GM23248 (cell line): ENCODE data around the gene CUX1. TPM values are rescaled to one million over a fixed set of nuclear protein-coding genes. Genes with fewer than 3 reads are reported as not detected.

Source experiments
- DNase-seq: peaks from one replicate; pipeline ENCODE4 v3.0.0-alpha.2; 2015
- H2AFZ ChIP-seq: fragments of 200-600 bp; sonication (generic); 2 replicates; pipeline ENCODE4 v1.6.1; 2016; ENCODE audit warnings: antibody characterized with exemption
- H3F3A ChIP-seq: fragments of 200-600 bp; sonication (generic); 2 replicates; pipeline ENCODE4 v1.6.1; 2016; ENCODE audit warnings: mild to moderate bottlenecking, antibody characterized with exemption, mixed run types; ENCODE audit not compliant: insufficient read depth
- H3K27ac ChIP-seq: fragments of 200-600 bp; sonication (generic); 2 replicates; pipeline ENCODE4 v1.5.1; 2016; ENCODE audit warnings: mild to moderate bottlenecking
- H3K27me3 ChIP-seq: fragments of 200-600 bp; sonication (generic); replicated peaks from 2 replicates; pipeline ENCODE4 v1.6.1; 2016; ENCODE audit warnings: mild to moderate bottlenecking; ENCODE audit not compliant: insufficient read depth
- H3K36me3 ChIP-seq: fragments of 200-600 bp; sonication (generic); 2 replicates; pipeline ENCODE4 v1.6.1; 2016; ENCODE audit warnings: low read depth, mild to moderate bottlenecking
- H3K4me1 ChIP-seq: fragments of 200-600 bp; sonication (generic); 2 replicates; pipeline ENCODE4 v1.6.1; 2016; ENCODE audit warnings: mild to moderate bottlenecking; ENCODE audit not compliant: insufficient read depth
- H3K4me2 ChIP-seq: fragments of 200-600 bp; sonication (generic); one replicate; pipeline ENCODE4 v1.6.1; 2016; ENCODE audit warnings: mild to moderate bottlenecking; ENCODE audit not compliant: unreplicated experiment
- H3K4me3 ChIP-seq: fragments of 200-600 bp; sonication (generic); 2 replicates; pipeline ENCODE4 v1.5.1; 2016; ENCODE audit warnings: mild to moderate bottlenecking
- H3K79me2 ChIP-seq: fragments of 200-600 bp; sonication (generic); 2 replicates; pipeline ENCODE4 v1.6.1; 2016; ENCODE audit warnings: mild to moderate bottlenecking; ENCODE audit not compliant: insufficient read depth
- H3K9ac ChIP-seq: fragments of 200-600 bp; sonication (generic); 2 replicates; pipeline ENCODE4 v1.6.1; 2016; ENCODE audit warnings: mild to moderate bottlenecking
- H3K9me2 ChIP-seq: fragments of 200-600 bp; sonication (generic); 2 replicates; pipeline ENCODE4 v1.6.1; 2016; ENCODE audit warnings: mixed run types, mild to moderate bottlenecking, moderate library complexity; ENCODE audit not compliant: insufficient read depth
- H3K9me3 ChIP-seq: fragments of 200-600 bp; sonication (generic); one replicate; pipeline ENCODE4 v1.6.1; 2017; ENCODE audit warnings: low read depth
- H4K20me1 ChIP-seq: fragments of 200-600 bp; sonication (generic); 2 replicates; pipeline ENCODE4 v1.6.0; 2016; ENCODE audit not compliant: insufficient read depth
- EZH2 ChIP-seq: fragments of 200-600 bp; sonication (generic); IDR thresholded peaks from 2 replicates; pipeline ENCODE4 v1.6.1; 2018; ENCODE audit warnings: antibody characterized with exemption, mild to moderate bottlenecking; ENCODE audit not compliant: insufficient read depth, poor library complexity, severe bottlenecking
- EZH2phosphoT487 ChIP-seq: fragments of 200-600 bp; sonication (generic); IDR thresholded peaks from 2 replicates; pipeline ENCODE4 v1.6.1; 2018; ENCODE audit warnings: antibody characterized with exemption, moderate library complexity, mild to moderate bottlenecking, low read depth; ENCODE audit not compliant: insufficient read depth
- WGBS, 2 experiments: methylation state at CpG; one replicate each; pipeline ENCODE4 v1.1.6; 2015 to 2017; ENCODE audit warnings: low lambda C conversion rate in 2 of 2, low coverage in 1 of 2; ENCODE audit errors: missing lambda C conversion rate in 2 of 2; 5-methylcytosine and 5-hydroxymethylcytosine counted together
- in situ Hi-C: fragments of 300-500 bp; cut with MboI; formaldehyde crosslinking; loops from 2 replicates; pipeline ENCODE4 v1.15.0; 2020
- polyA plus RNA-seq: library from polyadenylated mRNA; unstranded; fragments of >200 nt; fragmentation: Nextera tagmentation; extraction: Ambion mirVana; gene quantifications from 2 replicates; pipeline ENCODE4 v1.2.1, GENCODE V29; 2016
- total RNA-seq: library from RNA; depleted of rRNA; stranded (reverse); fragments of >200 nt; shearing (Covaris generic); gene quantifications from 2 replicates; pipeline ENCODE4 v1.2.3, GENCODE V29; 2014

The CUX1 gene
- total and polyA plus RNA-seq, 2 experiments from 2014 or later: 30.2 to 34.9 TPM

- no peak overlapping the region for H3K4me3 ChIP-seq
- no peak overlapping the region for H3K27ac ChIP-seq
- no peaks in the 10 kb centered on the region for H3K27me3 ChIP-seq
- H3F3A ChIP-seq: no peaks in the 10 kb centered on the region
- no peak overlapping the region for H3K4me2 ChIP-seq
- no peaks in the 10 kb centered on the region for H3K4me1 ChIP-seq
- H2AFZ ChIP-seq: no peak overlapping the region
- H3K36me3 ChIP-seq: no peaks in the 10 kb centered on the region
- peaks cover 24% of the 10 kb centered on the region; the same call in 1 of the 2 replicates for H3K79me2 ChIP-seq
- TF ChIP-seq EZH2 (no peak), EZH2phosphoT487 (no peak)
- H3K9ac ChIP-seq: no peak overlapping the region
- H3K9me3 ChIP-seq: no peaks in the 10 kb centered on the region
- DNase-seq: no peak
- WGBS, 2 experiments: 92 to 96% methylated on average over 15 of the region's 15 CpGs
- H4K20me1 ChIP-seq: no peaks in the 10 kb centered on the region
- in situ Hi-C loops: no loop called here
- H3K9me2 ChIP-seq: no peaks in the 10 kb centered on the region
These were observed 97.6 kb downstream of the CUX1 start for GRCh38 chr7:101915000-101915399.

GRCh38 chr7:101916041-101916800 is 98.8 kb downstream of the CUX1 start:
- no peaks in the 10 kb centered on the region for H3K36me3 ChIP-seq
- WGBS, 2 experiments: 97 to 98% methylated on average over 31 of the region's 31 CpGs
- H3K4me2 ChIP-seq: no peak overlapping the region
- no peak overlapping the region for H3K27ac ChIP-seq
- H3K79me2 ChIP-seq: peaks cover 33% of the 10 kb centered on the region
- no peak overlapping the region for H2AFZ ChIP-seq
- in situ Hi-C loops: no loop called here
- H3K9ac ChIP-seq: no peak overlapping the region
- no peaks in the 10 kb centered on the region for H4K20me1 ChIP-seq
- H3K9me3 ChIP-seq: no peaks in the 10 kb centered on the region
- no peak for TF ChIP-seq EZH2phosphoT487
- no peak for TF ChIP-seq EZH2
- DNase-seq: no peak
- no peak overlapping the region for H3K4me3 ChIP-seq
- no peaks in the 10 kb centered on the region for H3K4me1 ChIP-seq
- no peaks in the 10 kb centered on the region for H3K27me3 ChIP-seq
- H3F3A ChIP-seq: no peaks in the 10 kb centered on the region
- no peaks in the 10 kb centered on the region for H3K9me2 ChIP-seq

- H3K36me3 ChIP-seq: no peaks in the 10 kb centered on the region
- no peaks in the 10 kb centered on the region for H3K9me2 ChIP-seq
- TF ChIP-seq EZH2phosphoT487 (no peak), EZH2 (no peak)
- no peaks in the 10 kb centered on the region for H4K20me1 ChIP-seq
- H3K79me2 ChIP-seq: peaks cover 37% of the 10 kb centered on the region
- in situ Hi-C loops: no loop called here
- DNase-seq: no peak
- H3K9me3 ChIP-seq: no peaks in the 10 kb centered on the region
- WGBS, 2 experiments: 92 to 95% methylated on average over 14 to 15 of the region's 15 CpGs
- H3K4me2 ChIP-seq: no peak overlapping the region
- H3K4me3 ChIP-seq: no peak overlapping the region
- no peaks in the 10 kb centered on the region for H3K27me3 ChIP-seq
- no peaks in the 10 kb centered on the region for H3F3A ChIP-seq
- H3K4me1 ChIP-seq: no peaks in the 10 kb centered on the region
- H3K9ac ChIP-seq: no peak overlapping the region
- no peak overlapping the region for H2AFZ ChIP-seq
- no peak overlapping the region for H3K27ac ChIP-seq
These were observed 99.5 kb downstream of the CUX1 start for GRCh38 chr7:101916876-101917275.

GRCh38 chr7:101917566-101917965 is 100.1 kb downstream of the CUX1 start:
- Histone ChIP-seq H2AFZ (no peak overlapping the region), H3K79me2 (peaks cover 44% of the 10 kb centered on the region), H3K9me2 (no peaks in the 10 kb centered on the region), H3K27me3 (no peaks in the 10 kb centered on the region), H3K27ac (no peak overlapping the region), H3K4me2 (no peak overlapping the region), H3F3A (no peaks in the 10 kb centered on the region), H3K9me3 (no peaks in the 10 kb centered on the region), H3K36me3 (no peaks in the 10 kb centered on the region), H4K20me1 (no peaks in the 10 kb centered on the region), H3K4me3 (no peak overlapping the region), H3K4me1 (no peaks in the 10 kb centered on the region), H3K9ac (no peak overlapping the region)
- WGBS, 2 experiments: 98% methylated on average over 11 of the region's 11 CpGs
- no peak for TF ChIP-seq EZH2phosphoT487
- TF ChIP-seq EZH2: no peak
- in situ Hi-C loops: no loop called here
- no peak for DNase-seq
